ENCODE results near the gene RNF145.

DNA sequence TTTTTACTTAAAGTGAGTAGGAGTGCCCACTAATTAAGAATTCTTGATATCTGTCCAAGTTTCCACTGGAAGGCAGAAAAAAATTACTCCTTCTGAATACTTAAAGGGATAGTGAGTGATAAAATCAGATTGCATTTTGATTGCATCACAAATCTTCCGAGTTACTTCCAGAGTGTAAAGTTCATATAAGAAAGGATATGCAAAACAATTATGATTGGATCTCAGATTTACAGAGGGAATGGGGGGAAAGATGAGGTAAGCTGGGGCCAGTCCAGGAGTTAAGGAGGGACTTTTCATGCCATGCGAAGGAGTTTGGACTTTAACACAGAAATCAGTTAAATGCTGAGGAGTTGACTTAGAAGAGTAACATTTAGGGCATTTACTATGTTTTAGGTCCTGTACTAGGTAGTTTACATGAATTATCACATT is 9.3 kb upstream of the RNF145 start:
- TF ChIP-seq FOXA1 (IDR thresholded peaks at IDR 0.05) = no peak
- TF ChIP-seq LEF1 (IDR thresholded peaks at IDR 0.05; ENCODE audit: borderline replicate concordance) = no peak
- TF ChIP-seq TARDBP (IDR thresholded peaks at IDR 0.05) = no peak
- no peak for TF ChIP-seq BHLHE40 (IDR thresholded peaks at IDR 0.05; ENCODE audit: borderline replicate concordance)
- TF ChIP-seq SUZ12 (IDR thresholded peaks at IDR 0.05) = no peak
- TF ChIP-seq SP1 (IDR thresholded peaks at IDR 0.05) = no peak
- TF ChIP-seq FOXK2 (IDR thresholded peaks at IDR 0.05) = no peak
- TF ChIP-seq L3MBTL2 (conservative IDR thresholded peaks at IDR 0.05) = no peak

Data from HEK293T (cell line).